ENCODE results near the gene RASSF10.

DNA sequence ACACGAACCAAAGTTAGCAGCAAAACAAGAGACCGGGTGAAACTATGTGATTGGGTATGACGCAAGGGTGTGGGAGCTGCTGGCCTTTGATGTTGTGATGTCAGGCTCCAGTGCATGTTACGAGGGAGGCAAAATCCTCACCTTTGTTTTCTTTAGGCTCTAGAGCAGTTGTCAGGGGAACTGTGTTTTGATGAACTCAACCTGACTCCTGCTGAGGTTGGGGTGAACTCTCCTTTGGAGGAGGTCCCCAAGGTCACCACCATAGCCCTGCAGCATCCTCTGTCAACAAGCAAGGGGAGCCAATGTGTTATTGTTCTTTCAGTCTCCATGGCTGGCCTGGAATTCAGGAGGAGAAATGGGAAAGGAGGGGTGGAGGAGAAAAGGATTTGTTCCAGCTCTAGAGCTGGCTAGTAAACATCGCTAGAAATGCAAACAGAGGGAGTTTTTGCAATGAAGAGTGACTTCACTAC is 33.8 kb downstream of the RASSF10 start:
- TF ChIP-seq, protein P1, sequence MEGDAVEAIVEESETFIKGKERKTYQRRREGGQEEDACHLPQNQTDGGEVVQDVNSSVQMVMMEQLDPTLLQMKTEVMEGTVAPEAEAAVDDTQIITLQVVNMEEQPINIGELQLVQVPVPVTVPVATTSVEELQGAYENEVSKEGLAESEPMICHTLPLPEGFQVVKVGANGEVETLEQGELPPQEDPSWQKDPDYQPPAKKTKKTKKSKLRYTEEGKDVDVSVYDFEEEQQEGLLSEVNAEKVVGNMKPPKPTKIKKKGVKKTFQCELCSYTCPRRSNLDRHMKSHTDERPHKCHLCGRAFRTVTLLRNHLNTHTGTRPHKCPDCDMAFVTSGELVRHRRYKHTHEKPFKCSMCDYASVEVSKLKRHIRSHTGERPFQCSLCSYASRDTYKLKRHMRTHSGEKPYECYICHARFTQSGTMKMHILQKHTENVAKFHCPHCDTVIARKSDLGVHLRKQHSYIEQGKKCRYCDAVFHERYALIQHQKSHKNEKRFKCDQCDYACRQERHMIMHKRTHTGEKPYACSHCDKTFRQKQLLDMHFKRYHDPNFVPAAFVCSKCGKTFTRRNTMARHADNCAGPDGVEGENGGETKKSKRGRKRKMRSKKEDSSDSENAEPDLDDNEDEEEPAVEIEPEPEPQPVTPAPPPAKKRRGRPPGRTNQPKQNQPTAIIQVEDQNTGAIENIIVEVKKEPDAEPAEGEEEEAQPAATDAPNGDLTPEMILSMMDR (IDR thresholded peaks at IDR 0.05; ENCODE audit: insufficient read depth, low read length) = no peak
- no peak for TF ChIP-seq POLR2AphosphoS5 (IDR thresholded peaks at IDR 0.05; ENCODE audit: low read depth)
